GM12865 (cell line): ENCODE data around the gene COL26A1.

ENCODE experiments used
- DNase-seq: peaks from one replicate; pipeline ENCODE4 v3.0.0; 2010; ENCODE audit warnings: low read depth
- H3K4me3 ChIP-seq: 2 replicates; pipeline ENCODE4 v1.5.1; 2011; ENCODE audit warnings: mild to moderate bottlenecking, low read depth, low read length, control low read depth
- TF ChIP-seq, protein P1 (sequence below): IDR thresholded peaks from 2 replicates; pipeline ENCODE4 v1.5.1; 2011; ENCODE audit warnings: low read length, control low read depth, low read depth, inconsistent platforms; ENCODE audit not compliant: insufficient read depth; ENCODE audit errors: missing control alignments

Gene COL26A1

DNA sequence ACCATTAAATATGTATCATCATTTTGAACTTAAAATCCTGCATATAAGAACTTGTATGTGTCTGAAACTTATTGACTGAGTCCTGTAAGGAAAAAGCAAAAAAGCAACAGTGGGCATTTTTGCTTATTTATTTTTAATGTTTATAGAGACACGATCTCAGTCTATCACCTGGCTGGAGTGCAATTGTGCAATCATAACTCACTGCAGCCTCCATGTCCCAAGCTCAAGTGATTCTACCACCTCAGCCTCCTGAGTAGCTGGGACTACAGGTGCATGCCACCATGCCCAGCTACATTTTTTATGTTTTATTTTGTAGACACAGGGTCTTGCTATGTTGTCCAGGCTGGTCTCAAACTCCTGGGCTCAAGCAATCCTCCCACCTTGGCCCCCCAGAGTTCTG lies 234.2 kb downstream of the COL26A1 start:
- TF ChIP-seq, protein P1, sequence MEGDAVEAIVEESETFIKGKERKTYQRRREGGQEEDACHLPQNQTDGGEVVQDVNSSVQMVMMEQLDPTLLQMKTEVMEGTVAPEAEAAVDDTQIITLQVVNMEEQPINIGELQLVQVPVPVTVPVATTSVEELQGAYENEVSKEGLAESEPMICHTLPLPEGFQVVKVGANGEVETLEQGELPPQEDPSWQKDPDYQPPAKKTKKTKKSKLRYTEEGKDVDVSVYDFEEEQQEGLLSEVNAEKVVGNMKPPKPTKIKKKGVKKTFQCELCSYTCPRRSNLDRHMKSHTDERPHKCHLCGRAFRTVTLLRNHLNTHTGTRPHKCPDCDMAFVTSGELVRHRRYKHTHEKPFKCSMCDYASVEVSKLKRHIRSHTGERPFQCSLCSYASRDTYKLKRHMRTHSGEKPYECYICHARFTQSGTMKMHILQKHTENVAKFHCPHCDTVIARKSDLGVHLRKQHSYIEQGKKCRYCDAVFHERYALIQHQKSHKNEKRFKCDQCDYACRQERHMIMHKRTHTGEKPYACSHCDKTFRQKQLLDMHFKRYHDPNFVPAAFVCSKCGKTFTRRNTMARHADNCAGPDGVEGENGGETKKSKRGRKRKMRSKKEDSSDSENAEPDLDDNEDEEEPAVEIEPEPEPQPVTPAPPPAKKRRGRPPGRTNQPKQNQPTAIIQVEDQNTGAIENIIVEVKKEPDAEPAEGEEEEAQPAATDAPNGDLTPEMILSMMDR: no peak

DNA sequence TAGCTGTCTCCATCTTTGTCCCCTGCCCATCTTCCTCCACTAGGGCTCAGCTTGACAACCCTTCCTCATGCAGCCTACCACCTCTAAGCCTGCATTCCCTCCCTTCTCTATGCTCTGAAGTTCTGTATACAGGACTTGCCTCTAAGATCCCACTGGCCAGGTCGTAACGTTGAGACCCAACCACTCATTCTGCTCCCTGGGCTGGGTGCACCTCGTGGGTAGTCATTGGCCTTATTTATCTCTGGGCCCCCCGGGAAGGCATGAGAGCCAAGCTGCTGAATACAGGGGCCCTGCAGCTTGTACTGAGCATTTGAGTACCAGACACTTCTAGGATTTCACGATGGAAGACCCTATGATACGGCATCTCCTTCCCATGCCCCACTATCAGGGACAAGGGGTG lies 235.3 kb downstream of the COL26A1 start:
- H3K4me3 ChIP-seq: no peak overlapping the region
- DNase-seq: no peak
- TF ChIP-seq, protein P1: no peak

More for the DNA sequence above, 234.2 kb downstream of the COL26A1 start:
- no peak for DNase-seq
- H3K4me3 ChIP-seq: no peak overlapping the region

GRCh38 chr7:101598422-101598985 lies 235.8 kb downstream of the COL26A1 start:
- no peak overlapping the region for H3K4me3 ChIP-seq
- TF ChIP-seq, protein P1: no peak
- DNase-seq: no peak

- H3K4me3 ChIP-seq: no peak overlapping the region
- TF ChIP-seq, protein P1: no peak
- DNase-seq: no peak
Observed at GRCh38 chr7:101598986-101599771, 236.5 kb downstream of the COL26A1 start.

DNA sequence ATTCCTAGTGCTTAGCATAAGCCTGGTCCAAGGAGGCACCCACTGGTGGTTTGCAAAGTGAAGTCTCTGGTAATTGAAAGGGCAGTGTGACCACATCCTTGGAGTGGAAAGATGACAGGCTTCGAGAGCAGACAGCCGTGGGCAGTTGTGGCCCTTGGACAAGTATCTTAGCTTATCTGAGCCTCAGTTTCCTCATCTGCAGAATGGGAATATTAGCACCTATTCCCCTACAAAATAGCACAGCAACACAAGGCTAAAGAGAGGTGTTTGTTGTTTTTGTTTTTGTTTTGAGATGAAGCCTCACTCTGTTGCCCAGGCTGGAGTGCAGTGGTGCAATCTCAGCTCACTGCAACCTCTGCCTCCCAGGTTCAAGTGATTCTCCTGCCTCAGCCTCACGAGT lies 237.1 kb downstream of the COL26A1 start:
- TF ChIP-seq, protein P1: no peak
- H3K4me3 ChIP-seq: no peak overlapping the region

GRCh38 chr7:101602082-101602481 lies 239.4 kb downstream of the COL26A1 start:
- no peak for DNase-seq
- no peak overlapping the region for H3K4me3 ChIP-seq
- TF ChIP-seq, protein P1: no peak

More for the DNA sequence above, 237.1 kb downstream of the COL26A1 start:
- no peak for DNase-seq
